Parathyroid adenoma (tissue), 2 donors: ENCODE data around the gene KANSL1.

ENCODE experiments used
- H2AFZ ChIP-seq: fragments of 300-600 bp; sonication (generic); one replicate; pipeline ENCODE4 v1.7.0; 2017; ENCODE audit warnings: antibody characterized with exemption, mild to moderate bottlenecking
- H3K27ac ChIP-seq: fragments of 300-600 bp; sonication (generic); one replicate; pipeline ENCODE4 v1.7.0; 2017
- H3K27me3 ChIP-seq: fragments of 300-600 bp; sonication (generic); one replicate; pipeline ENCODE4 v1.7.0; 2017; ENCODE audit warnings: low read length; ENCODE audit not compliant: control insufficient read depth, insufficient read depth
- H3K36me3 ChIP-seq: fragments of 300-600 bp; sonication (generic); one replicate; pipeline ENCODE4 v1.7.0; 2017; ENCODE audit warnings: low read length; ENCODE audit not compliant: control insufficient read depth, insufficient read depth
- H3K4me1 ChIP-seq: fragments of 300-600 bp; sonication (generic); one replicate; pipeline ENCODE4 v1.7.0; 2017; ENCODE audit warnings: control low read depth
- H3K4me2 ChIP-seq: fragments of 300-600 bp; sonication (generic); one replicate; pipeline ENCODE4 v1.7.0; 2017; ENCODE audit warnings: low read length
- H3K4me3 ChIP-seq: fragments of 300-600 bp; sonication (generic); one replicate; pipeline ENCODE4 v1.7.0; 2017; ENCODE audit warnings: low read depth, low read length
- H3K79me2 ChIP-seq: fragments of 300-600 bp; sonication (generic); one replicate; pipeline ENCODE4 v1.7.0; 2017; ENCODE audit warnings: control low read depth
- H3K9ac ChIP-seq: fragments of 300-600 bp; sonication (generic); one replicate; pipeline ENCODE4 v1.7.0; 2017; ENCODE audit warnings: mild to moderate bottlenecking
- H3K9me3 ChIP-seq: fragments of 300-600 bp; sonication (generic); one replicate; pipeline ENCODE4 v1.7.0; 2017; ENCODE audit warnings: low read length; ENCODE audit not compliant: control insufficient read depth
- TF ChIP-seq, protein P1 (sequence below): fragments of 300-600 bp; sonication (generic); IDR thresholded peaks from one replicate; pipeline ENCODE4 v1.7.0; 2017; ENCODE audit warnings: antibody characterized with exemption, mild to moderate bottlenecking
- donor health status: primary hyperparathyroidism.

The KANSL1 gene

DNA sequence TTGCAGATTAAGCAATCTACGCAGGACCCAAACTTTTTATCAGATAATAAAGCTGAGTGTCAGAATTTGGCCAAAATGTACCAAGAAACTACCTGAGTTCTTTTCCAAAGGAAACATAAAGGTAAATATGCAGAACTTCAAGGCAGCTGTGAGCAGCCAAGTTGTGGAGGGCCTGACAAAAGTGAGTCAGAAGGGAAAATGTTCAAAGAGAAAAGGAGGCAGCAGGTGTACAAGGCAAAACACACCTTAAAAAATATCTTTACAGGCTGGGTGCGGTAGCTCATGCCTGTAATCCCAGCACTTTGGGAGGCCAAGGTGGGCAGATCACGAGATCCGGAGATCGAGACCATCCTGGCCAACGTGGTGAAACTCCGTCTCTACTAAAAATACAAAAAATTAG lies 7.0 kb upstream of the KANSL1 start:
- no peak overlapping the region for H2AFZ ChIP-seq
- no peaks in the 10 kb centered on the region for H3K9me3 ChIP-seq

GRCh38 chr17:46199379-46199778 lies 6.2 kb upstream of the KANSL1 start:
- H3K27me3 ChIP-seq, result no peaks in the 10 kb centered on the region
- H3K36me3 ChIP-seq, result no peaks in the 10 kb centered on the region
- H2AFZ ChIP-seq, result no peak overlapping the region
- no peaks in the 10 kb centered on the region for H3K9me3 ChIP-seq
- H3K27ac ChIP-seq, result no peak overlapping the region
- peaks cover 56% of the 10 kb centered on the region for H3K79me2 ChIP-seq
- no peak overlapping the region for H3K4me2 ChIP-seq
- TF ChIP-seq, protein P1, sequence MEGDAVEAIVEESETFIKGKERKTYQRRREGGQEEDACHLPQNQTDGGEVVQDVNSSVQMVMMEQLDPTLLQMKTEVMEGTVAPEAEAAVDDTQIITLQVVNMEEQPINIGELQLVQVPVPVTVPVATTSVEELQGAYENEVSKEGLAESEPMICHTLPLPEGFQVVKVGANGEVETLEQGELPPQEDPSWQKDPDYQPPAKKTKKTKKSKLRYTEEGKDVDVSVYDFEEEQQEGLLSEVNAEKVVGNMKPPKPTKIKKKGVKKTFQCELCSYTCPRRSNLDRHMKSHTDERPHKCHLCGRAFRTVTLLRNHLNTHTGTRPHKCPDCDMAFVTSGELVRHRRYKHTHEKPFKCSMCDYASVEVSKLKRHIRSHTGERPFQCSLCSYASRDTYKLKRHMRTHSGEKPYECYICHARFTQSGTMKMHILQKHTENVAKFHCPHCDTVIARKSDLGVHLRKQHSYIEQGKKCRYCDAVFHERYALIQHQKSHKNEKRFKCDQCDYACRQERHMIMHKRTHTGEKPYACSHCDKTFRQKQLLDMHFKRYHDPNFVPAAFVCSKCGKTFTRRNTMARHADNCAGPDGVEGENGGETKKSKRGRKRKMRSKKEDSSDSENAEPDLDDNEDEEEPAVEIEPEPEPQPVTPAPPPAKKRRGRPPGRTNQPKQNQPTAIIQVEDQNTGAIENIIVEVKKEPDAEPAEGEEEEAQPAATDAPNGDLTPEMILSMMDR, result no peak
- H3K9ac ChIP-seq, result no peak overlapping the region
- H3K4me3 ChIP-seq, result no peak overlapping the region
- peaks cover 9% of the 10 kb centered on the region for H3K4me1 ChIP-seq

More for the DNA sequence above, 7.0 kb upstream of the KANSL1 start:
- H3K4me3 ChIP-seq, result no peak overlapping the region
- H3K27me3 ChIP-seq, result no peaks in the 10 kb centered on the region
- H3K4me2 ChIP-seq, result no peak overlapping the region
- peaks cover 61% of the 10 kb centered on the region for H3K79me2 ChIP-seq
- TF ChIP-seq, protein P1, result no peak
- no peak overlapping the region for H3K27ac ChIP-seq
- H3K4me1 ChIP-seq, result peaks cover 6% of the 10 kb centered on the region
- H3K36me3 ChIP-seq, result no peaks in the 10 kb centered on the region
- no peak overlapping the region for H3K9ac ChIP-seq

- TF ChIP-seq, protein P1, result no peak
- H3K9ac ChIP-seq, result no peak overlapping the region
- no peak overlapping the region for H2AFZ ChIP-seq
- no peak overlapping the region for H3K27ac ChIP-seq
- H3K27me3 ChIP-seq, result no peaks in the 10 kb centered on the region
- no peaks in the 10 kb centered on the region for H3K9me3 ChIP-seq
- no peak overlapping the region for H3K4me2 ChIP-seq
- H3K79me2 ChIP-seq, result peaks cover 48% of the 10 kb centered on the region
- H3K36me3 ChIP-seq, result no peaks in the 10 kb centered on the region
- no peak overlapping the region for H3K4me3 ChIP-seq
- peaks cover 11% of the 10 kb centered on the region for H3K4me1 ChIP-seq
These were observed 5.0 kb upstream of the KANSL1 start for GRCh38 chr17:46198233-46198632.

- peaks cover 8% of the 10 kb centered on the region for H3K4me1 ChIP-seq
- no peak overlapping the region for H3K9ac ChIP-seq
- H3K27me3 ChIP-seq, result no peaks in the 10 kb centered on the region
- H3K4me2 ChIP-seq, result no peak overlapping the region
- no peaks in the 10 kb centered on the region for H3K9me3 ChIP-seq
- TF ChIP-seq, protein P1, result no peak
- peaks cover 42% of the 10 kb centered on the region for H3K79me2 ChIP-seq
- no peak overlapping the region for H3K4me3 ChIP-seq
- no peak overlapping the region for H2AFZ ChIP-seq
- no peak overlapping the region for H3K27ac ChIP-seq
- H3K36me3 ChIP-seq, result no peaks in the 10 kb centered on the region
These were observed 4.3 kb upstream of the KANSL1 start for GRCh38 chr17:46197530-46197929.

DNA sequence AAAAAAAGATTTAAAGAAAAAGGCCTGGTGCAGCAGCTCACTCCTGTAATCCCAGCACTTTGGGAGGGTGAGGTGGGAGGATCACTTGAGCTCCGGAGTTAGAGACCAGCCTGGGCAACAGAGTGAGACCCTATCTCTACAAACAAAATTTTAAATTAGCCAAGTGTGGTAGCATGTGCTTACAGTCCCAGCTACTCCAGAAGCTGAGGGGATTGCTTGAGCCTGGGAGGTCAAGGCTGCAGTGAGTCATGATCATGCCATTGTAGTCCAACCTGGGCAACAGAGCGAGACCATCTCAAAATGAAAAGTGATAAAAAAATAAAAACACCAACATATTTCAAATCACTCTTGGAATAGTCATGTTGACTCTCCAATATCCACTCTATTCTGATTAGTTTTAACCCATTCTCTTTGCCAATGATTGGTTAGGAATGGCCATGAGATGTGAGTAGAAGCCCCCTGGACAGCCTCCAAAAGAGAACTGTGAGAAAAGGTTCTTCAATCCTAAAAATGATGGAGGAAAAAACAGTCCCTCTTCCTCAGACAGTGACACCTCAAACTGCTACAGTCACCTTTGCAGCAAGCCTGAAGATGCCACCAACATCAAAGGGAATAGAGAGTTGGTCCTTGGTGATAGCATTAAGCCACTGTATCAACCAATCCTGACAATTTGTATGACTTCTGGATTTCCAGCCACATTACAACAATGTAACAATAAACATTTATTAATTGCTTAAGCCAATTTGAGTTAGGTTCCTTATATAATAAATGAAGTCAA lies 2.9 kb upstream of the KANSL1 start:
- Histone ChIP-seq H3K27me3 (no peaks in the 10 kb centered on the region), H3K4me3 (no peak overlapping the region), H3K79me2 (peaks cover 39% of the 10 kb centered on the region), H3K27ac (no peak overlapping the region), H3K9me3 (no peaks in the 10 kb centered on the region), H3K4me1 (peaks cover 8% of the 10 kb centered on the region), H3K36me3 (no peaks in the 10 kb centered on the region), H2AFZ (no peak overlapping the region), H3K9ac (no peak overlapping the region), H3K4me2 (no peak overlapping the region)
- TF ChIP-seq, protein P1, result no peak
